ENCODE measurements around the gene HSPBP1.

The HSPBP1 gene

DNA sequence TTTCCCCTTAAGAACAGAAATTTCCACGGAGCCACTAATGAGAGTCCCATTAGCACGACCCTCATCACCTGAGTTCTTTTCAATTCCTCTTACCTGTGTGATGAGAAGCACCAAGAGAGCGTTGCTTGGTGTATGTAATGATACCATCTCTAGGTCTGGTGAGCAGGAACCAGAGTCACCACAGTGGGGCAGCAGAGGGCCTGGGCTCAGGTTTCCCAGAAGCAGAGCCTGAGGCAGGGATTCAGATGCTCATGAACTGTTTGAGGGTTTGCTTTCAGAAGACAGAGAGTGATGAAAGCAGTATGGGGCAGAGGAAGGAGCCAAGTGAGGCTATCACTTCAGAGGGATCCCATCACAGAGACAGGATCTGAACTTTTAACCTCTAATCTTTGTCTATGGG lies 67.5 kb downstream of the HSPBP1 start:
- Histone ChIP-seq H3K4me3 (IDR thresholded peaks at IDR 0.05; ENCODE audit: insufficient read depth, low read depth, low read length) (no peak overlapping the region), H4K20me1 (ENCODE audit: insufficient read depth) (no peaks in the 10 kb centered on the region), H3K27me3 (ENCODE audit: insufficient read depth, low read depth) (peaks cover 58% of the 10 kb centered on the region), H3K36me3 (ENCODE audit: insufficient read depth) (no peaks in the 10 kb centered on the region), H3K4me1 (ENCODE audit: low read depth, poor library complexity, severe bottlenecking) (no peaks in the 10 kb centered on the region), H3K79me2 (ENCODE audit: insufficient read depth, low read depth) (no peaks in the 10 kb centered on the region), H3K9ac (no peak overlapping the region), H3K4me2 (no peak overlapping the region), H3K27ac (no peak overlapping the region), H2AFZ (ENCODE audit: low read depth) (no peak overlapping the region)
- TF ChIP-seq, protein P1, sequence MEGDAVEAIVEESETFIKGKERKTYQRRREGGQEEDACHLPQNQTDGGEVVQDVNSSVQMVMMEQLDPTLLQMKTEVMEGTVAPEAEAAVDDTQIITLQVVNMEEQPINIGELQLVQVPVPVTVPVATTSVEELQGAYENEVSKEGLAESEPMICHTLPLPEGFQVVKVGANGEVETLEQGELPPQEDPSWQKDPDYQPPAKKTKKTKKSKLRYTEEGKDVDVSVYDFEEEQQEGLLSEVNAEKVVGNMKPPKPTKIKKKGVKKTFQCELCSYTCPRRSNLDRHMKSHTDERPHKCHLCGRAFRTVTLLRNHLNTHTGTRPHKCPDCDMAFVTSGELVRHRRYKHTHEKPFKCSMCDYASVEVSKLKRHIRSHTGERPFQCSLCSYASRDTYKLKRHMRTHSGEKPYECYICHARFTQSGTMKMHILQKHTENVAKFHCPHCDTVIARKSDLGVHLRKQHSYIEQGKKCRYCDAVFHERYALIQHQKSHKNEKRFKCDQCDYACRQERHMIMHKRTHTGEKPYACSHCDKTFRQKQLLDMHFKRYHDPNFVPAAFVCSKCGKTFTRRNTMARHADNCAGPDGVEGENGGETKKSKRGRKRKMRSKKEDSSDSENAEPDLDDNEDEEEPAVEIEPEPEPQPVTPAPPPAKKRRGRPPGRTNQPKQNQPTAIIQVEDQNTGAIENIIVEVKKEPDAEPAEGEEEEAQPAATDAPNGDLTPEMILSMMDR (conservative IDR thresholded peaks at IDR 0.05; ENCODE audit: low read depth, low read length), result peak; percentile 91

Measured in KMS-11 (cell line).